Transverse colon (tissue), 4 donors: ENCODE measurements around the gene C16orf82. TPM values are rescaled to one million over a fixed set of nuclear protein-coding genes. Genes with fewer than 3 reads are reported as not detected.

Experiments used
- DNase-seq: peaks from one replicate; pipeline ENCODE4 v3.0.0-alpha.2; 2019
- H3K27ac ChIP-seq, 4 donors: fragments of 200-600 bp; sonication (generic); 2 replicates each; pipeline ENCODE4 v1.5.1; 2016 to 2018; ENCODE audit warnings: inconsistent platforms in 4 of 4
- H3K27me3 ChIP-seq: fragments of 200-600 bp; sonication (generic); 2 replicates; pipeline ENCODE4 v1.5.1; 2017; ENCODE audit warnings: inconsistent platforms
- H3K36me3 ChIP-seq, 4 donors: fragments of 200-600 bp; sonication (generic); 2 replicates each; pipeline ENCODE4 v1.5.1; 2017 to 2019; ENCODE audit warnings: inconsistent platforms in 4 of 4
- H3K4me1 ChIP-seq, 4 donors: fragments of 200-600 bp; sonication (generic); 2 replicates each; pipeline ENCODE4 v1.5.1; 2017 to 2020; ENCODE audit warnings: inconsistent platforms in 4 of 4
- H3K4me3 ChIP-seq, 4 donors: fragments of 200-600 bp; sonication (generic); 1 replicate in 1 of 4; 2 replicates in 3 of 4; pipeline versions ENCODE4 v1.5.1 to v1.6.1; 2017 to 2019; ENCODE audit warnings: inconsistent platforms in 4 of 4
- H3K9me3 ChIP-seq, 2 donors: fragments of 200-600 bp; sonication (generic); 2 replicates each; pipeline ENCODE4 v1.5.1; 2017 to 2019; ENCODE audit warnings: inconsistent platforms in 2 of 2
- EP300 ChIP-seq: sonication (generic); formaldehyde crosslinking; IDR thresholded peaks from one replicate; pipeline ENCODE4 v1.6.1; 2017; ENCODE audit warnings: antibody characterized with exemption, low read depth
- POLR2A ChIP-seq: fragments of 450-650 bp; IDR thresholded peaks from one replicate; pipeline ENCODE4 v1.6.1; 2016; ENCODE audit warnings: antibody characterized with exemption, mild to moderate bottlenecking, moderate library complexity
- POLR2AphosphoS5 ChIP-seq, 3 donors: sonication (generic); formaldehyde crosslinking; IDR thresholded peaks; one replicate each; pipeline ENCODE4 v1.6.1; 2016; ENCODE audit warnings: antibody characterized with exemption in 3 of 3
- WGBS, 2 donors: methylation state at CpG; one replicate each; pipeline ENCODE4 v1.1.5; 2018; ENCODE audit warnings: low coverage in 1 of 2; 5-methylcytosine and 5-hydroxymethylcytosine counted together
- in situ Hi-C, 4 donors: fragments of 200-750 bp; cut with MboI; loops; one replicate each; pipeline versions ENCODE4 v1.15.0 to v1.15.1; 2017; ENCODE audit warnings: low sequenced_read_pairs in 3 of 4, low pct_ligation_motif_present in 1 of 4, low pct_unique_long_range_greater_than_20kb in 1 of 4
- intact Hi-C: fragments of 100-400 bp; cut with DNase I; formaldehyde crosslinking; loops from one replicate; pipeline ENCODE4 v1.15.1; 2023; ENCODE audit warnings: low total_unique reads
- total RNA-seq, 4 donors: library from RNA; depleted of rRNA; stranded (reverse); fragments of >200 nt; gene quantifications; one replicate each; pipeline ENCODE4 v1.1.0, GENCODE V29; 2016
- TF ChIP-seq, protein P1 (sequence below), 5 experiments: fragments of 200-600 bp in 3 of 5; fragments of 450-650 bp in 2 of 5; sonication (generic) in 3 of 5; IDR thresholded peaks; 1 replicate in 2 of 5; 2 replicates in 3 of 5; pipeline ENCODE4 v1.5.1; 2016 to 2017; ENCODE audit warnings: antibody characterized with exemption in 5 of 5, inconsistent platforms in 3 of 5, mild to moderate bottlenecking in 2 of 5, moderate library complexity in 1 of 5

Gene C16orf82
- total RNA-seq, 4 donors from 2014 or later = not detected

DNA sequence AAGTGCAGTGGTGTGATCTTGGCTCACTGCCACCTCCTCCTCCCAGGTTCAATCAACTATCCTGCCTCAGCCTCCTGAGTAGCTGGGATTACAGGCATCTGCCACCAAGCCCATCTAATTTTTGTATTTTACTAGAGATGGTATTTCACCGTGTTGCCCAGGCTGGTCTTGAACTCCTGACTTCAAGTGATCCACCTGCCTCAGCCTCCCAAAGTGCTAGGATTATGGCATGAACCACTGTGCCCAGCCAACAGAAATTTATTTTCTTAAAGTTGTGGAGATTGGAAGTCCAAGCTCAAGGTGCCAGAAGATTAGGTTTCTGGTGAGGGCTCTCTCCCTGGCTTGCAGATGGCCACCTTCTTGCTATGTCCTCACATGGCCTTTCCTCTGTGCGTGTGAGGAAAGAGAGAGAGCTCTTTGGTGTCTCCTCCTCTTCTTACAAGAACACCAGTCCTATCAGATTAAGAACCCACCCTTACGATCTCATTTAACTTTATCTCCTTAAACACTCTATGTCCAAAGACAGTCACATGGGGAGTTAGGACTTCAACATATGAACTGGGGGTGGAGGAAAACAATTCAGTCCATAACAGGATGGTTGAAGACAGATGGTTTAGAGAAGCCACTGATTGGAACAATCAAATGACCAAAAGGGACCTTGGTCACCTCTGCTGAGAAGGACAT, 31.8 kb downstream of the C16orf82 start:
- TF ChIP-seq, protein P1, sequence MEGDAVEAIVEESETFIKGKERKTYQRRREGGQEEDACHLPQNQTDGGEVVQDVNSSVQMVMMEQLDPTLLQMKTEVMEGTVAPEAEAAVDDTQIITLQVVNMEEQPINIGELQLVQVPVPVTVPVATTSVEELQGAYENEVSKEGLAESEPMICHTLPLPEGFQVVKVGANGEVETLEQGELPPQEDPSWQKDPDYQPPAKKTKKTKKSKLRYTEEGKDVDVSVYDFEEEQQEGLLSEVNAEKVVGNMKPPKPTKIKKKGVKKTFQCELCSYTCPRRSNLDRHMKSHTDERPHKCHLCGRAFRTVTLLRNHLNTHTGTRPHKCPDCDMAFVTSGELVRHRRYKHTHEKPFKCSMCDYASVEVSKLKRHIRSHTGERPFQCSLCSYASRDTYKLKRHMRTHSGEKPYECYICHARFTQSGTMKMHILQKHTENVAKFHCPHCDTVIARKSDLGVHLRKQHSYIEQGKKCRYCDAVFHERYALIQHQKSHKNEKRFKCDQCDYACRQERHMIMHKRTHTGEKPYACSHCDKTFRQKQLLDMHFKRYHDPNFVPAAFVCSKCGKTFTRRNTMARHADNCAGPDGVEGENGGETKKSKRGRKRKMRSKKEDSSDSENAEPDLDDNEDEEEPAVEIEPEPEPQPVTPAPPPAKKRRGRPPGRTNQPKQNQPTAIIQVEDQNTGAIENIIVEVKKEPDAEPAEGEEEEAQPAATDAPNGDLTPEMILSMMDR (IDR thresholded peaks at IDR 0.05) = no peak
- Histone ChIP-seq H3K9me3 (no peaks in the 10 kb centered on the region), H3K36me3 (no peaks in the 10 kb centered on the region), H3K27me3 (no peaks in the 10 kb centered on the region), H3K27ac (no peak overlapping the region), H3K4me3 (no peak overlapping the region), H3K4me1 (no peaks in the 10 kb centered on the region)
- intact Hi-C loops = no loop called here
- in situ Hi-C loops = no loop called here
- WGBS, 2 donors = 80 to 94% methylated on average over 3 of the region's 3 CpGs
- no peak for DNase-seq

DNA sequence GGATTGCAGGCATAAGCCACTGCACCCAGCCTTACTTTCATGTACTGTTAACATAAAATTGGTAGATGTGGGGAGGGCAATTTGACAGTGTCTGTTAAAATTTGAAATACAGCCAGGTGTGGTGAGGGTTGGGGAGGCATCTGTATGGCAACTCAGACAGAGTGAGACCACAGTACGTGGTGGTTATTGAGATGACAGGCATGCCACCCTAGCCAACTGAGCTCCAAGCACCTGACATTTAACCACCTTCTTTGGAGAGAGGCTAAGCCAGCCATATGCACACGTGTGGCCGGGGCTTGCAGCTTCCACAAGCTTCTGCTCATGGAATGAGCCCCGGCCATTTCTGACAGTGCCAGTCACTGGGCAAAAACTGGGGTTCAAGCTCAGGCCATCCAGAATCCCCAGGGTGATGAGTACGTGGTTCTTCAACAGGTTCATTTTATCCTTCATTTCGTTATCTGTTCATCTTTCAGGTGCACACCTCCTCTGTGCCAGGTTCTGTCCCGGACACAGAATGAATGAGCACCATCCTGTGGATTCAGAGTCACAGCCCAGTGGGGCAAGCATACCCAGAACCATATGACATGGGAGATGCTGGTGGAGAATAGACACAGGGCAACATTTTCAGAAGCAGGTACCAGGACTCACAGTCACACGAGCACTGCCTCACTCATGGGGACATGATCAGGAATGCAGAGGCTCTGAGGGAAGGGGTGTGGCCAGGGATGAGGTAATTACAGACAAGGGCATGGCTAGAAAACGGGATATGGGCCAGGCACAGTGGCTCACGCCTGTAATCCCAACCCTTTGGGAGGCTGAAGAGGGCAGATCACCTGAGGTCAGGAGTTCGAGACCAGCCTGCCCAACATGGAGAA, 36.2 kb downstream of the C16orf82 start:
- Histone ChIP-seq H3K4me1 (peaks cover 0 to 12% (median 3%) of the 10 kb centered on the region in 4 donors), H3K9me3 (no peaks in the 10 kb centered on the region), H3K27ac (no peak overlapping the region), H3K27me3 (no peaks in the 10 kb centered on the region), H3K36me3 (no peaks in the 10 kb centered on the region), H3K4me3 (no peak overlapping the region)
- in situ Hi-C loops = loop anchor here in 3 of 4 donors (25.0 kb wide), 1 partner anchor 1266 kb away; no protein-coding TSS in a partner anchor
- intact Hi-C loops = no loop called here
- DNase-seq = no peak
- WGBS, 2 donors = 61 to 73% methylated on average over 5 to 11 of the region's 11 CpGs
- TF ChIP-seq POLR2A = no peak

DNA sequence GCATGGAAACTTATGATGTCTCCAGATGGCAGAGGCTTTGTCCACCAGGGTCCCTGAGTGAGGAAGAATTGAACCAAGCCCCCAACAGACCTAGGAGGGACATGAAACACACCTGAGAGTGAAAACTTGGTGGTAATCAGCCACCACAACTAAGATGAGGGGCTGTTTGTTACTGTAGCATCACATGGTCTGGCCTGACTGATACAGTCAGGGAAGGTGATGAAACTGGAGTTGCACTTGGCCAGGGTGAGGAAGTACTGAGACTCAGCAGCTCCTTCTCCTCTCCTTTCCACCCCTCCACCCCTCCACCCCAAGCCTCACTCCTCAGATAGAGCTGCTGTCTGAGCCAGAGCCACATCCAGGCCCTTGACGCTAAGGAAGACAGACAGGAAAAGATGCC, 37.2 kb downstream of the C16orf82 start:
- in situ Hi-C loops = loop anchor here in 3 of 4 donors (25.0 kb wide), 1 partner anchor 1267 kb away; no protein-coding TSS in a partner anchor
- Histone ChIP-seq H3K27me3 (no peaks in the 10 kb centered on the region), H3K9me3 (no peaks in the 10 kb centered on the region), H3K36me3 (no peaks in the 10 kb centered on the region), H3K4me1 (peaks cover 0 to 12% (median 3%) of the 10 kb centered on the region in 4 donors), H3K4me3 (no peak overlapping the region), H3K27ac (no peak overlapping the region)
- DNase-seq = no peak
- intact Hi-C loops = no loop called here
- WGBS, 2 donors = 82 to 100% methylated on average over 1 of the region's 1 CpG
- TF ChIP-seq EP300 = no peak
- no peak for TF ChIP-seq POLR2AphosphoS5 (IDR thresholded peaks at IDR 0.05)
- no peak for TF ChIP-seq POLR2A
- TF ChIP-seq, protein P1 (IDR thresholded peaks at IDR 0.05) = no peak

DNA sequence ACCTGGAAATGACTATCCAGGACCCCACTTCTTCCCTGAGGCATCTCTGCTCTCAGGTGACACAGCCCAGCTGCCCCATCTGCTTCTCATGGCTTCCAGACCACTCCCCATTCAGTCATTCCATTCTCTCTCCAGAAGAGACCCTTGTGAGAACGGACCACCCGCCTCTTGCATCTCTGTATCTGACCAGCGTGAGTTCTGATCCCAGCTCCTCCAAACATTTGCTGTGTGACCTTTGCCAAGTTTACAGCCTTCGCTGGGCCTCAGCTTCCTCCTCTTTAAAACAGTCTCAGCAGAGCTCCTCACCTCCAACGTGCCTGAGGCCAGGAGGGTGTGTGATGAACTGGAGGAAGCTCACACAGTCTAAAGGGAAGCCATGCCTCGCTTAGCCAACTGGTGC, 39.6 kb downstream of the C16orf82 start:
- no peaks in the 10 kb centered on the region for H3K27me3 ChIP-seq
- DNase-seq = no peak
- H3K4me1 ChIP-seq = peaks cover 5 to 25% (median 9%) of the 10 kb centered on the region in 4 donors
- no peaks in the 10 kb centered on the region for H3K9me3 ChIP-seq
- WGBS, 2 donors = 88 to 97% methylated on average over 6 of the region's 6 CpGs
- in situ Hi-C loops = loop anchor here in 3 of 4 donors (25.0 kb wide), 1 partner anchor 1269 kb away; no protein-coding TSS in a partner anchor
- no peak overlapping the region for H3K27ac ChIP-seq
- TF ChIP-seq, protein P1 (IDR thresholded peaks at IDR 0.05) = no peak
- no peak for TF ChIP-seq POLR2AphosphoS5 (IDR thresholded peaks at IDR 0.05)
- intact Hi-C loops = no loop called here
- no peaks in the 10 kb centered on the region for H3K36me3 ChIP-seq
- no peak overlapping the region for H3K4me3 ChIP-seq
